ENCODE measurements around the gene PLEKHM3.

The PLEKHM3 gene

DNA sequence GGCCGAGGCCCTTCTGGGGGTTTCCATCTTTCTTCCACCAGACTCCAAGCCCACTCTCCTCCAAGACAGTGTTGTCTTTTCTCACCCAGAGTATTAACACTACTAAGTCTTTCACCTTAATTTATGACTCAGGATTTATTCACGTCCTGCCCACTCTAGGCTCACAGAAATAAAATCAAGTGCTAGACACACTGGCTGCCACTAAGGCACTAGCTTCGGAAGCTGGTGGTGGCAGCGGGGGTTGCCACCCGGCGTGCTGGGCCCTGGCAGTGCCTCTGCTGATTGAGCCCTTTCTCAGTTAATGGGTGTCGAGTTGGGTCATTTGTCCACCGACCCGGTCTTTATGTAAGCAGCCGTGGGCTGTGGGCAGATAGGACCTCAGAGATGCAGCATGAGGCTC is 162.0 kb downstream of the PLEKHM3 start:
- Mint-ChIP-seq H3K36me3 (peaks cover 9% of the 10 kb centered on the region), H3K4me1 (no peaks in the 10 kb centered on the region), H3K9me3 (no peaks in the 10 kb centered on the region), H3K27ac (no peak overlapping the region), H3K4me3 (no peak overlapping the region), H3K27me3 (no peaks in the 10 kb centered on the region)

DNA sequence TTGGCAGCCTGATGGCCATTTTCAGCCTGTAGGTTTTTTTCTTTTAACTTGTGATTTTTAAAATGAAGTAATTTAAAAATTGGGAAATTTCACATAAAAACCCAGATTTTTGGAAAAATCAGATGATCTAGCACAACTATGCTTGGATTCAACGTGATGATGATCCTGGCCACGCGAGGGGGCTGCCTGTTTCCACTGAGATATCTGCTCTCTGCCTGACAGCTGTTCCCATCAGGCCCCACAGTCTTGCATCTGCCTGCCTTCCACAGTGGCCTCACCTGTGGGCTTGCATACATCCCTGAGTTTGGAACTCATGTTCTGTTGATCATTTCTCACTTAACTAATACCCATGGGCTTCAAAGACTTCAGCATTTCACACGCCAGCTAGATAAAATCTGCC is 163.5 kb downstream of the PLEKHM3 start:
- no peaks in the 10 kb centered on the region for H3K27me3 Mint-ChIP-seq
- no peak overlapping the region for H3K4me3 Mint-ChIP-seq
- no peaks in the 10 kb centered on the region for H3K4me1 Mint-ChIP-seq
- peaks cover 7% of the 10 kb centered on the region for H3K36me3 Mint-ChIP-seq
- no peak overlapping the region for H3K27ac Mint-ChIP-seq
- no peaks in the 10 kb centered on the region for H3K9me3 Mint-ChIP-seq

DNA sequence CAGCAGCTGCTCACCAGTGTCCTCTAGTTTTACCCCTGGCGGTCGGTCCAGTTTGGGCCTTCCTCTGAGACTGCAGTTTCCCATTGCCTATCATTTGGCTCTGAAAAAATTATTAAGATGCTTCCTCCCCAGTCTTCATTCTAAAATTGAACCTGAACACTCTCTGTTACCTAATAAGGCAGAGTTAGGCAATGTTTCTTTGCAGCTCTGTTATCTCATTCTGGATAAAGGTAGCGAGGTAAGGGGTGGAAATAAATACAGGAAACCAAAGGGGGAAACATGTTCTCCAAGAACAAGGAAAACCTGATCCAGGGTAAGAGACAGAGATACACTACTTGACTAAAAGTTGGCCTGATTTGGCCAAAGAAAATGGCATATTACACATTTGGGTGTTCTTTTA is 164.6 kb downstream of the PLEKHM3 start:
- H3K27me3 Mint-ChIP-seq: no peaks in the 10 kb centered on the region
- no peak overlapping the region for H3K4me3 Mint-ChIP-seq
- no peaks in the 10 kb centered on the region for H3K4me1 Mint-ChIP-seq
- no peak overlapping the region for H3K27ac Mint-ChIP-seq
- H3K36me3 Mint-ChIP-seq: peaks cover 7% of the 10 kb centered on the region
- no peaks in the 10 kb centered on the region for H3K9me3 Mint-ChIP-seq

DNA sequence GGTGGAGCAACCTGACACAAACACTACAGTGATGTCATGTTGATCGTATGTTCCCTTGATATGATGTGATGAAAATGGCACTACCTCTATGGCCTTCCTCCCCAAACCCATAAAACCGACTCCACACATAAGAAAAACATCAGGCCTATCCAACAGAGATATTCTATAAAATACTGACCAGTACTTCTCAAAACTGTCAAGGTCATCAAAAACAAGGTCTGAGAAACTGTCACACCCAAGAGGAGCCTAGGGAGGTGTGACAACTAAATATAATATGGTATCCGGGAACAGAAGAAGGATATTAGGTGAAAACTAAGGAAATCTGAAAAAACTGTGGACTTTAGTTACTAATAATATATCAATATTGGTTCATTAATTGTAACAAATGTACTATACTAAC is 169.7 kb downstream of the PLEKHM3 start:
- Mint-ChIP-seq H3K4me1 (no peaks in the 10 kb centered on the region), H3K36me3 (peaks cover 11% of the 10 kb centered on the region), H3K9me3 (no peaks in the 10 kb centered on the region), H3K27ac (no peak overlapping the region), H3K4me3 (no peak overlapping the region), H3K27me3 (no peaks in the 10 kb centered on the region)

DNA sequence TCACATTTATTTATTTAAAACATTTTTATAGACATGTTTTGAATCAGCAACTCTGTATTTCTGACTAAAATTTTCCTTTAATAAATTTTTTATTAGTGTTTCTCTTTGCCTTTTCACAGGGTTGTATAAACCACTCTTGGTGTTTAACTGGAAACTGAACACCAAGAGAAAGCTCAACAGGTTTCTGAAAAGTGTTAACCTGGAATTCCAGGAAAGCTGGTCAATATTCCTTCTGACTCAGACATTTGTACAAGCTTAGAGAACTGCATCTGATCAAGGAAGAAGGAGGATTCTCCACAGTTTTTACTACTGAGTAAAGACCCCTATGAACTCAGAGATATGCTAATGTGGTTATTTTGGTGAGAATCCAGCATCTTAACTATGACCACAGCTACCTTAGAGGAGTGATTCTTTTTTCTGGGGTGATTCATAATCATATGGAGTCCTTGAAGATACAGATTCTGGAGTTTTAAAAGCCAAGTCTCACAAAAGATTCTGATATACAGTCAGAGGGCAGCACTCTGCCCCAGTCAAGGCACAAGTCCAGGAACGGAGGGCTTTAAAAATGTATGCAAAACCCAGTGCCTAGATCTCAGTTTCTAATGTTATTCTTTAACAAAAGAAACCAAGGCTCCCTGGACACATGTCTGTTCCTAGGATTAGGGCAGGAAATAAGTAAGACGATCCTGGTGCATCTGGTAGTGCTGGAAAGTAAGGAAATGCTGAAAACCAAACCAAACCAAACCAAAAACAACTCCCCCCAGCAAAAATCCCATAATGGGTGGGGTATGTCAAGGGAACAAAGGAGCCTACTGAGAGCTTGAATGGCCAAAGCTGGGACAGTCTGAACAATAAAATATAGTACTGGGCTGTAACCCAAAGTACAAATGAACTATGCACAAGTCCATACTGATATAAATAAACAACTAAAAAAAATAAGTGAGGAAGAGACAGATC is 170.6 kb downstream of the PLEKHM3 start:
- Mint-ChIP-seq H3K27ac (no peak overlapping the region), H3K4me1 (no peaks in the 10 kb centered on the region), H3K9me3 (no peaks in the 10 kb centered on the region), H3K36me3 (peaks cover 11% of the 10 kb centered on the region), H3K27me3 (no peaks in the 10 kb centered on the region), H3K4me3 (no peak overlapping the region)

DNA sequence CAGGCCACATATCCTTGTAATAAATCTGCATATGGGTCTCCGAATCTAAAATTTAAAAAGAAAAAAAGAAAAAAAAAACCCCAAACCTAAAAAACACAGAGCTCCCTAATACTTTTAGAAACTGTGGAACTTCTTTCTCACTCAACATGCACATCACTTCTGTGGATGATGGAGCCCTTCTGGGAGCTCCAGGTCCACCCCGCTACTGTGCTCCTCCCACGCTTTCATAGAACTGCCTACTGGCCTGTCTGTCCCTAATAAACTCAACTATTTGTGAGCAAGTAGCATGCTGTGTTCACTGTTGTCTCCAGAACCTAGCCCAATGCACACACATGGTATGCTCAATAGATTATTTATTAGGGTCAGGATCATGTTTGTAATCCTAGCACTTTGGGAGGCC is 172.5 kb downstream of the PLEKHM3 start:
- no peak overlapping the region for H3K4me3 Mint-ChIP-seq
- no peaks in the 10 kb centered on the region for H3K9me3 Mint-ChIP-seq
- peaks cover 12% of the 10 kb centered on the region for H3K36me3 Mint-ChIP-seq
- H3K4me1 Mint-ChIP-seq: no peaks in the 10 kb centered on the region
- no peaks in the 10 kb centered on the region for H3K27me3 Mint-ChIP-seq
- no peak overlapping the region for H3K27ac Mint-ChIP-seq

DNA sequence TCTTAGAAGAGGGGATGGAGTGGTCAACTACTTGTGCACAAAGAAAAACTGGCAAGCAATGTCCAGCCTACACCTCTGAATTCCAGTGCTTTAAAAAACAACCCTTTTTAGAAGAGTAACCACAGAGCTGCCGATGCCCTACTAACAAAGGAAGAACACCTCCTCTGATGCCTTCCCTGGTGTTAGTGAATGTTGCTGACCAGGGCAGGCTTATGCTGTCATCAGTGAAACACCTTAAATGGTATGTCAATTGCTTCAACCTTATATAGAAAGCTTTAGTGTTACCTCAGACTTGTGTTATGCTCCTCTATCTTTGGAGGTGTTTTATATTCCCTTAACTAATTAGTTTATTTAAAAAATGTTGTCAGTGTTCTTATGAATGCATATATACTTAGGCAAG is 175.9 kb downstream of the PLEKHM3 start:
- Mint-ChIP-seq H3K36me3 (peaks cover 8% of the 10 kb centered on the region), H3K4me1 (no peaks in the 10 kb centered on the region), H3K27ac (no peak overlapping the region), H3K4me3 (no peak overlapping the region), H3K27me3 (no peaks in the 10 kb centered on the region), H3K9me3 (no peaks in the 10 kb centered on the region)

DNA sequence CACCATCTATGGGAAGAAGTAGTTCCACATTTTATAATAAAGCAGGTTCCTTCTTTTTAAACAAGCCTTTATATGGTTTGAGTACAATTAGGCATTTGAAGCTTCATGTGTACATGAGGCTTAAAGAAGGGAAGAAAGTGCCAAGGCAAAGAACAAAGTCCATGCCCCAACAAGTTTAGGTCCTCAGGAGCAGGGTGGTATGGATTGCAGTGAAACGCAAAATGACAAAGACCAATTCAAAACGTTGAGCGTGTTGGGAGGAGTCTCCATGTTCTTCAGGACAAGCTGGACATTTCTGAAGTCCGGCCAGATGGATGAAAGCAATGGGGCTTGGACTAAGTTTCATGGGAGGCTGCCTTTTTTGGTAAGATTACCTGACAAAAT is 176.8 kb downstream of the PLEKHM3 start:
- Mint-ChIP-seq H3K27me3 (no peaks in the 10 kb centered on the region), H3K4me1 (no peaks in the 10 kb centered on the region), H3K27ac (no peak overlapping the region), H3K9me3 (no peaks in the 10 kb centered on the region), H3K4me3 (no peak overlapping the region), H3K36me3 (peaks cover 8% of the 10 kb centered on the region)

DNA sequence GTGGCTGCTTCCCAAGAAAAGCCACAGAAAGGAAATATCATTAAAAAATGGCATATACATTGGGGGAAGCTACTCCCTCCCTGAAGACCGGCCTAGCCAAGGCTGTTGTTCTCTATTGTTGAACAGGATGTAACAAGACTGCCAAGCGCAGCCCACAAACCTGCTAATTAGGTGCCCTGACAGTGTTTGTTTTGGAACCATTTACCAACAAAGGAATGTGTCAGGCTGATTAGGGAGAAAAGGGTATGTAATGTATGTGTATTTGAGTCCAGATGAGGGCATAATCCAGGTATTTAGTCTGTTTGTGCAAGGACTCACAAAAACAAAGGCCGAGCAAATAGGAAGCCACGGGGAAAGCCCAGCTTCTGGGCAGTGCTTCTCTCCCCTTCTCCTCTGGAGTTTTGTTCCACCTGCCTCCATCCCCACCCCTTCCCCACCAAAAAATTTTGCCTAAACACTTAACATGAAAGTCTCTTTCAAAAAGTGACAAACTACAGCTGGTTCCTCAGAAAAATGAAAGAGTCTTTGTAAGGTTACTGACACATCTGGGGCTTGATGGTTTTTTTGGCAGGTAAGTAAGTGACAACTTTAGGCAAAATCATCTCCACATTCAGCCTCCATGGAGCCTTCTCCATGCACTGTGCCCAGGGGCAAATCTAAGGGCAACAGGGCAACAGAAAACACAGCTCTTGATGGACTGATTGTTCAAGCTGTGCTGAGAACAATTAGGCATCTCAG is 177.4 kb downstream of the PLEKHM3 start:
- H3K27ac Mint-ChIP-seq: no peak overlapping the region
- no peaks in the 10 kb centered on the region for H3K9me3 Mint-ChIP-seq
- H3K4me1 Mint-ChIP-seq: no peaks in the 10 kb centered on the region
- H3K4me3 Mint-ChIP-seq: no peak overlapping the region
- no peaks in the 10 kb centered on the region for H3K27me3 Mint-ChIP-seq
- H3K36me3 Mint-ChIP-seq: peaks cover 8% of the 10 kb centered on the region

DNA sequence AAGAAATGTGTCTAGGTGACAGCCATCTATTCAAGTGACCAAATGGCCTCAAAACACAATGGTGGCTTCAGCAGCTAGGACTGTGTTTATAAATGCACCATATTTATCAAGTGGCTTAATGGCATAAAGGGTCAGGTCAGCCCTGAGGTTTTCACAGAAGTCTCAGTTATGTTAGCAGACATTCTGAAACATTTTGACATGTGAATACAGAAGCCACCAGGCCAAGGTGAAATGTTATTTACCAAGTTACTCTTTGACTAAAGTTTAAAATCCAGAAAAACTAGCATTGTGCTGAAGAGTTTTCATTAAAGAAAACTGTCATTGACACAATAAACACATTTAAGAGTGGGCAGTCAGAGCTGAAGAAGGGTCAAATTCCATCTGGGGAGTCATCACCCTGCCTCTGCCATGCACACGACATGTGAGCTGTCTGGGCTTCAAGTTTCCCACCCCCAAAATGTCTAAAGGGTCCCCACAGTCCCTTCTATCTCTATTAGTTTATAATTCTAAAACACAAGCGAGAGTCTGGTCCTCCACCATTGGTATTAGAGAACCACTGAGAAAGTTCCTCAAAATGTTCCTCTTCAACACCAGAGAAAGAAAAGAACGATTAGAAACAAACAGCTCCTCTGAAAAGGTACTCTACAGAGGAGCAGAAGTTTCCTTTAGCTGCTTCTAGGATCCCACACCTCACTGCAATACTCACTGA is 178.1 kb downstream of the PLEKHM3 start:
- peaks cover 8% of the 10 kb centered on the region for H3K36me3 Mint-ChIP-seq
- no peaks in the 10 kb centered on the region for H3K9me3 Mint-ChIP-seq
- H3K27me3 Mint-ChIP-seq: no peaks in the 10 kb centered on the region
- no peaks in the 10 kb centered on the region for H3K4me1 Mint-ChIP-seq
- H3K27ac Mint-ChIP-seq: no peak overlapping the region
- no peak overlapping the region for H3K4me3 Mint-ChIP-seq

DNA sequence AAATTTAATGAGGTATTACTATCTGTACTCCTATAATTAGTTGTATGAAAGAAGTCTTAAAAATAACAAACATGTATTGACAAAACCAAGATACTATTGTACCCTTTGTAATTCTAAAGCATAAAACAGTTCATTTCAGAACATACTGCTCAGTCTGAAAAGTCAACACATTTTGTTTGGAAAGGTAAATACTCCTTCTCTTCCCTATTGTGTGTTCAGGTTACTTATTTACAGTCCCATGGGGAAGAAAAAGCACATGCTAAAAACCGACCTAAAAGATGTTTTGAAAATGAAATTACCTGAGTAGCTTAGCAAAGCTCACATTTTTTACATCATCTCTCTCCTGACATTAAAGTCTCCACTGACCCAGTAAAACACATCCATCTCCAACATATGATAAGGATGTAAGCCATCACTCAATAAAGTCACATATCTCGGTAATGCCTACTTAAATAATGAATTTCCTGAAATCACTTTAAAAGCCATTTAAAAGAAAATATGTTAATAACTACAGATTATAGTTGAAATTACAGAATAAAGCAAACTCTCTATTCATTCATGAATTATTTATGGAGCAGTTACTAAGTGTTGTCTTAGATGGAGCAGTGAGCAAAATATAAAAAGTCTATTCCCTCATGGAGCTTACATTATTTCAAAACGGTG is 180.0 kb downstream of the PLEKHM3 start:
- no peaks in the 10 kb centered on the region for H3K4me1 Mint-ChIP-seq
- H3K4me3 Mint-ChIP-seq: no peak overlapping the region
- no peaks in the 10 kb centered on the region for H3K27me3 Mint-ChIP-seq
- H3K9me3 Mint-ChIP-seq: no peaks in the 10 kb centered on the region
- H3K27ac Mint-ChIP-seq: no peak overlapping the region
- H3K36me3 Mint-ChIP-seq: peaks cover 6% of the 10 kb centered on the region

DNA sequence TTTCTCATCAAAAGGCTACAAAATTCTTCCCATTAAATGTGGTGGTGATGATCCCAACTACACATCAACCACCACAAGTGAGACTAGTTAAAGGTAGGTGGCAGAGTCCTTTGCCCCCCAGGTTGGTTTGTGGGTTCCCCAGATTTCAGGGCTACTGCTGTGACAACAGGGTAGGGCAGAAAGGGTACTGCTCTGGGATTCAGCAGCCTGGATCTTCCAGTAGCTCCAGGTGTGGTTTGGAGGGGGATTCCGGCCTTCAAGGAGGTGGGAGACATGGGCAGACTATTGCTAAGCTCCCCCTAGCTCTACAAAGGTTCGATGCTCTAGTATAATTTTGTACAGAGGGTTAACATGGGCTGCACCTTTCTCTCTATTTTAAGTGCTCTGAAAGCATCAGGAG is 180.7 kb downstream of the PLEKHM3 start:
- no peak overlapping the region for H3K27ac Mint-ChIP-seq
- no peak overlapping the region for H3K4me3 Mint-ChIP-seq
- H3K4me1 Mint-ChIP-seq: no peaks in the 10 kb centered on the region
- no peaks in the 10 kb centered on the region for H3K27me3 Mint-ChIP-seq
- H3K9me3 Mint-ChIP-seq: no peaks in the 10 kb centered on the region
- H3K36me3 Mint-ChIP-seq: peaks cover 5% of the 10 kb centered on the region

DNA sequence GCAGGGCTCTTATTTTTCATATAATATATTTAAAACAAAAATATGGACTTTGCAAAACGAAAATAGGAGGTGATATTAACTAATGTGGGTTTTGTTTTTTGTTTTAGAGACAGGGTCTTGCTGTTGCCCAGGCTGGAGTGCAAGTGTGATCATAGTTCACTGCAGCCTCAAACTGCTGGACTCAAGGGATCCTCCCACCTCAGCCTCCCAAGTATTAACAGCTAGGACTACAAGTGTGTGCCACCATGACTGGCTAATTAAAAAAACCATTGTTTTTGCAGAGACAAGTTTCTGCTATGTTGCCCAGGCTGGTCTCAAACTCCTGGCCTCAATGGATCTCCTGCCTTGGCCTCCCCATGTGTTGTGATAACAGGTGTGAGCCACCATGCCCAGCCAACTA is 185.2 kb downstream of the PLEKHM3 start:
- Mint-ChIP-seq H3K27ac (no peak overlapping the region), H3K4me1 (no peaks in the 10 kb centered on the region), H3K9me3 (no peaks in the 10 kb centered on the region), H3K27me3 (no peaks in the 10 kb centered on the region), H3K36me3 (no peaks in the 10 kb centered on the region), H3K4me3 (no peak overlapping the region)

DNA sequence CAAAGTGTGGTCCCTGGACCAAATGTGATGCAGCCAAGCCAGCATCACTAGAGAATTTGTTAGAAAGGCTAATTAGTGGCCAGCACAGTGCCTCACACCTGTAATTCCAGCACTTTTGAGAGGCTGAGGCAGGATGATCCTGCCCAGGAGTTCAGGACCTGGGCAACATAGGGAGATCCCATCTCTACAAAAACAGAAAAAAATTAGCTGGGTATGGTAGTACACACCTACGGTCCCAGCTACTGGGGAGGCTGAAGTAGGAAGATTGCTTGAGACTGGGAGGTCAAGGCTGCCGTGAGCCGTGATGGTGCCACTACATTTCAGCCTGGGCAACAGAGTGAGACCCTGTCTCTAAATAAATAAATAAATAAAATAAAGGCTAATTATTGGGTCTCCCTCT is 185.8 kb downstream of the PLEKHM3 start:
- no peaks in the 10 kb centered on the region for H3K9me3 Mint-ChIP-seq
- H3K27ac Mint-ChIP-seq: no peak overlapping the region
- H3K4me3 Mint-ChIP-seq: no peak overlapping the region

DNA sequence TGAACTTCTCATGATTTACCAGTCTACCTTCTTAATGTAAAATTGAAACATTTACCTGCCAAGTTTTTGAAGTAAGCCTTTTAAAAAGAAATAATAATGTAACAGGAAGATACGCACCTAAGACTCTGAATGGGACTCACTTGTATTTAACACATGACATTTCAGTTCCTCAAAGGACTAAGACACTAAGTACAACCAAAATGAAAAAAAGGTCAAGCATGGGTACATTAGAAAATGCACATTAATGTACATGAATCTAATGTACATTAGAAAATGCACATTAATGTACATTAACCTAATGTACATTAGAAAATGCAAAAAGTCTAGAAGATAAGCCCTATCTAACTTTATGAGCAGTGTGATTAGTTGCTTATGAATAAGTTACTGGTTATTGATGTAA is 186.3 kb downstream of the PLEKHM3 start:
- no peaks in the 10 kb centered on the region for H3K4me1 Mint-ChIP-seq
- H3K9me3 Mint-ChIP-seq: no peaks in the 10 kb centered on the region
- no peaks in the 10 kb centered on the region for H3K36me3 Mint-ChIP-seq
- H3K4me3 Mint-ChIP-seq: no peak overlapping the region
- H3K27ac Mint-ChIP-seq: no peak overlapping the region
- no peaks in the 10 kb centered on the region for H3K27me3 Mint-ChIP-seq

More for the DNA sequence above, 185.8 kb downstream of the PLEKHM3 start:
- Mint-ChIP-seq H3K36me3 (no peaks in the 10 kb centered on the region), H3K4me1 (no peaks in the 10 kb centered on the region), H3K27me3 (no peaks in the 10 kb centered on the region)
